GM12878 (cell line): ENCODE measurements around the gene RHBDF2. TPM values are rescaled to one million over a fixed set of nuclear protein-coding genes. Genes with fewer than 3 reads are reported as not detected.

Experiments
- ATAC-seq: fragments of 200-7000 bp; cut with Tn5 transposase; 3 replicates; pipeline ENCODE4 v1.9.1; 2020; ENCODE audit warnings: mild to moderate bottlenecking, moderate library complexity
- BruUV-seq: library from RNA; stranded (reverse); fragments of 400-500 nt; replicated peaks from 2 replicates; lab custom pipeline; 2021; lab: Mats Ljungman, UMichigan
- CTCF ChIA-PET: fragments of 300-600 bp; sonication (Branson Sonifier 250); formaldehyde crosslinking; extraction: SDS; loops from one replicate; lab custom pipeline; 2021; ENCODE audit warnings: inconsistent platforms; lab: Yijun Ruan, JAX
- POLR2A ChIA-PET: fragments of 350-600 bp; formaldehyde crosslinking; extraction: SDS; loops from one replicate; lab custom pipeline; 2021; ENCODE audit warnings: inconsistent platforms; lab: Charles Lee
- RAD21 ChIA-PET: fragments of 300-600 bp; sonication (Branson Sonifier 250); formaldehyde crosslinking; loops from one replicate; lab custom pipeline; 2023; ENCODE audit warnings: antibody characterized with exemption; ENCODE audit not compliant: unreplicated experiment; lab: Charles Lee
- SMC1A ChIA-PET: fragments of 300-600 bp; sonication (Branson Sonifier 250); formaldehyde crosslinking; loops from one replicate; lab custom pipeline; 2023; ENCODE audit not compliant: unreplicated experiment, uncharacterized antibody; lab: Charles Lee
- DNase-seq: peaks from one replicate; pipeline ENCODE4 v3.0.0-alpha.2; 2011; ENCODE audit warnings: low read depth, low spot score
- FAIRE-seq: peaks from 3 replicates; lab custom pipeline; 2011; peaks lifted over from hg19 to GRCh38; lab: Jason Lieb, UNC
- H2AFZ ChIP-seq: 2 replicates; pipeline ENCODE4 v1.6.0; 2011; ENCODE audit warnings: low read depth, low read length, control low read depth; ENCODE audit not compliant: control insufficient read depth
- H3K27ac ChIP-seq: 2 replicates; pipeline ENCODE4 v1.5.1; 2011; ENCODE audit warnings: control low read depth; ENCODE audit not compliant: control insufficient read depth, insufficient read depth
- H3K27me3 ChIP-seq, 2 experiments: replicated peaks in 1 of 2; 2 replicates each; pipeline versions ENCODE4 v1.6.0 to v1.6.1; 2011; ENCODE audit warnings: low read length in 1 of 2; ENCODE audit not compliant: control insufficient read depth in 2 of 2, insufficient read depth in 2 of 2
- H3K36me3 ChIP-seq, 2 experiments: 2 replicates each; pipeline ENCODE4 v1.5.1; 2011; ENCODE audit warnings: low read length in 1 of 2; ENCODE audit not compliant: control insufficient read depth in 2 of 2, insufficient read depth in 2 of 2
- H3K4me1 ChIP-seq: 2 replicates; pipeline ENCODE4 v1.6.1; 2011; ENCODE audit warnings: mild to moderate bottlenecking, low read length, moderate library complexity, mixed read lengths; ENCODE audit not compliant: control insufficient read depth, insufficient read depth
- H3K4me2 ChIP-seq: 2 replicates; pipeline ENCODE4 v1.6.0; 2011; ENCODE audit warnings: control low read depth; ENCODE audit not compliant: control insufficient read depth, insufficient read depth
- H3K4me3 ChIP-seq: fragments of 200-600 bp; sonication (generic); 2 replicates; pipeline ENCODE4 v1.5.1; 2016
- H3K79me2 ChIP-seq: 2 replicates; pipeline ENCODE4 v1.6.0; 2011; ENCODE audit warnings: low read length; ENCODE audit not compliant: control insufficient read depth, insufficient read depth
- H3K9ac ChIP-seq: 2 replicates; pipeline ENCODE4 v1.8.0; 2011; ENCODE audit warnings: low read length, control low read depth, mixed read lengths; ENCODE audit not compliant: control insufficient read depth, insufficient read depth
- H3K9me3 ChIP-seq: replicated peaks from 3 replicates; pipeline ENCODE4 v1.5.1; 2011; ENCODE audit warnings: mild to moderate bottlenecking, low read length; ENCODE audit not compliant: control insufficient read depth, insufficient read depth
- H4K20me1 ChIP-seq: 2 replicates; pipeline ENCODE4 v1.6.0; 2011; ENCODE audit not compliant: control insufficient read depth, insufficient read depth
- BCL3 ChIP-seq: IDR thresholded peaks from 2 replicates; pipeline ENCODE4 v1.6.1; 2011; ENCODE audit warnings: borderline replicate concordance, low read depth, mild to moderate bottlenecking, moderate library complexity, low read length; ENCODE audit not compliant: insufficient read depth, poor library complexity, severe bottlenecking
- MAX ChIP-seq: IDR thresholded peaks from 2 replicates; pipeline ENCODE4 v1.6.1; 2012; ENCODE audit warnings: low read depth, low read length, improper control_type of control experiment
- RAD21 ChIP-seq: IDR thresholded peaks from 2 replicates; pipeline ENCODE4 v1.6.1; 2011; ENCODE audit warnings: mild to moderate bottlenecking, low read depth, low read length, moderate library complexity; ENCODE audit not compliant: insufficient read depth
- WGBS: methylation state at CpG from one replicate; pipeline ENCODE4 v1.1.6; 2016; ENCODE audit warnings: low lambda C conversion rate; ENCODE audit not compliant: insufficient replicate concordance, insufficient coverage; ENCODE audit errors: missing lambda C conversion rate; 5-methylcytosine and 5-hydroxymethylcytosine counted together
- in situ Hi-C: fragments of 300-500 bp; cut with MboI; formaldehyde crosslinking; loops from 9 replicates; pipeline ENCODE4 v1.14.3; 2018; ENCODE audit warnings: mixed read lengths
- intact Hi-C: fragments of 100-400 bp; cut with micrococcal nuclease; formaldehyde crosslinking; loops from one replicate; pipeline ENCODE4 v1.14.2; 2022; ENCODE audit not compliant: unreplicated experiment
- polyA plus RNA-seq, 11 experiments: library from polyadenylated mRNA; depleted of rRNA in 4 of 11; unstranded in 6 of 11; stranded (reverse) in 5 of 11; fragments of >200 nt; fragmentation: Nextera tagmentation in 4 of 11; fragmentation: Illumina TruSeq in 1 of 11; extraction: Ambion mirVana in 4 of 11; extraction: Trizol in 1 of 11; gene quantifications; 1 replicate in 1 of 11; 2 replicates in 10 of 11; pipeline versions ENCODE4 v1.2.1 to v1.2.3, GENCODE V29; 2011 to 2016; ENCODE audit warnings: inconsistent platforms in 2 of 11, missing spikeins in 2 of 11, low read depth in 1 of 11
- total RNA-seq, 4 experiments: library from RNA; depleted of rRNA in 3 of 4; stranded (reverse); fragments of >200 nt in 3 of 4; fragmentation: Illumina TruSeq in 1 of 4; extraction: Trizol in 1 of 4; gene quantifications; 2 replicates each; pipeline versions ENCODE4 v1.2.1 to v1.2.3, GENCODE V29; 2013 to 2021

The RHBDF2 gene
- total and polyA plus RNA-seq, 10 of the 15 experiments (the other 5 are each of a cell fraction or from before 2014, with no cell fraction given): 0.97 to 43.0 (median 18.7) TPM

- no peak for TF ChIP-seq RAD21
Measured at GRCh38 chr17:76538941-76539570, 37.8 kb upstream of the RHBDF2 start (continued).

- Histone ChIP-seq H3K9ac (no peak overlapping the region), H3K4me3 (no peak overlapping the region), H3K36me3 (no peaks in the 10 kb centered on the region), H3K4me1 (no peaks in the 10 kb centered on the region), H3K27me3 (peaks cover 5 to 7% of the 10 kb centered on the region in 2 experiments), H2AFZ (no peak overlapping the region), H3K9me3 (no peaks in the 10 kb centered on the region), H4K20me1 (no peaks in the 10 kb centered on the region), H3K79me2 (no peaks in the 10 kb centered on the region), H3K27ac (no peak overlapping the region), H3K4me2 (no peak overlapping the region)
- ATAC-seq: no peak
- DNase-seq: no peak
- no peak for FAIRE-seq
- intact Hi-C loops: no loop called here
- RAD21 ChIA-PET: no interaction called here
- BruUV-seq: no TSS peak
- in situ Hi-C loops: no loop called here
- CTCF ChIA-PET: no interaction called here
- POLR2A ChIA-PET: no interaction called here
- WGBS: 26% methylated on average over 28 of the region's 37 CpGs
- TF ChIP-seq MAX: no peak
- peak; percentile 22 for TF ChIP-seq BCL3
- SMC1A ChIA-PET: no interaction called here
Measured at GRCh38 chr17:76538281-76538931, 37.2 kb upstream of the RHBDF2 start.
